Caco-2 (cell line): ENCODE results near the gene RPL12. TPM values are rescaled to one million over a fixed set of nuclear protein-coding genes. Genes with fewer than 3 reads are reported as not detected.

Experiments used
- BruUV-seq: library from RNA; stranded (reverse); fragments of 400-500 nt; replicated peaks from 2 replicates; lab custom pipeline; 2021; lab: Mats Ljungman, UMichigan
- CTCF ChIA-PET: fragments of 300-600 bp; sonication (Branson Sonifier 250); formaldehyde crosslinking; loops from one replicate; lab custom pipeline; 2022; ENCODE audit warnings: antibody characterized with exemption; lab: Charles Lee
- POLR2A ChIA-PET: fragments of 300-600 bp; sonication (Branson Sonifier 250); formaldehyde crosslinking; loops from one replicate; lab custom pipeline; 2022; ENCODE audit warnings: antibody characterized with exemption; lab: Charles Lee
- DNase-seq, 2 experiments: peaks; one replicate each; pipeline versions ENCODE4 v3.0.0 to v3.0.0-alpha.2; 2020 to 2022
- H3K27me3 ChIP-seq: replicated peaks from 2 replicates; pipeline ENCODE4 v1.6.0; 2011; ENCODE audit warnings: low read length; ENCODE audit not compliant: control insufficient read depth, insufficient read depth
- H3K36me3 ChIP-seq: 2 replicates; pipeline ENCODE4 v1.5.1; 2011; ENCODE audit warnings: low read length; ENCODE audit not compliant: control insufficient read depth, insufficient read depth
- H3K4me1 ChIP-seq: fragments of 250-450 bp; sonication (Bioruptor Pico); 2 replicates; pipeline ENCODE4 v1.5.1; 2020; ENCODE audit warnings: mild to moderate bottlenecking
- H3K4me3 ChIP-seq: 2 replicates; pipeline ENCODE4 v1.5.1; 2011; ENCODE audit warnings: low read depth, mild to moderate bottlenecking, control low read depth, low read length
- H3K9me3 ChIP-seq: fragments of 250-450 bp; sonication (Bioruptor Pico); 2 replicates; pipeline ENCODE4 v1.5.1; 2020; ENCODE audit warnings: mild to moderate bottlenecking, moderate library complexity
- H3K27ac Mint-ChIP-seq: one replicate; pipeline ENCODE4 v1.8.0; 2022; ENCODE audit warnings: mixed read lengths; ENCODE audit not compliant: unreplicated experiment
- H3K27me3 Mint-ChIP-seq: one replicate; pipeline ENCODE4 v1.8.0; 2022; ENCODE audit warnings: mixed read lengths; ENCODE audit not compliant: insufficient read depth, unreplicated experiment
- H3K36me3 Mint-ChIP-seq: one replicate; pipeline ENCODE4 v1.8.0; 2022; ENCODE audit warnings: mild to moderate bottlenecking, mixed read lengths; ENCODE audit not compliant: insufficient read depth, unreplicated experiment
- H3K4me1 Mint-ChIP-seq: one replicate; pipeline ENCODE4 v1.8.0; 2022; ENCODE audit warnings: low read depth, mixed read lengths; ENCODE audit not compliant: unreplicated experiment
- H3K4me3 Mint-ChIP-seq: one replicate; pipeline ENCODE4 v1.8.0; 2022; ENCODE audit warnings: mild to moderate bottlenecking, moderate library complexity, mixed read lengths; ENCODE audit not compliant: unreplicated experiment
- H3K9me3 Mint-ChIP-seq: one replicate; pipeline ENCODE4 v1.8.0; 2022; ENCODE audit warnings: mixed read lengths; ENCODE audit not compliant: unreplicated experiment
- CTCF ChIP-seq, 2 experiments: fragments of 200-600 bp in 1 of 2; IDR thresholded peaks; 1 replicate in 1 of 2; 2 replicates in 1 of 2; pipeline versions ENCODE4 v1.5.1 to v1.8.0; 2011 to 2022; ENCODE audit warnings: antibody characterized with exemption in 1 of 2, control low read depth in 1 of 2, inconsistent platforms in 1 of 2, low read depth in 1 of 2, low read length in 1 of 2, mild to moderate bottlenecking in 1 of 2, moderate library complexity in 1 of 2; ENCODE audit not compliant: insufficient read depth in 1 of 2, severe bottlenecking in 1 of 2, unreplicated experiment in 1 of 2
- intact Hi-C: fragments of 100-400 bp; cut with micrococcal nuclease; formaldehyde crosslinking; loops from one replicate; pipeline ENCODE4 v1.10.0; 2022; ENCODE audit not compliant: unreplicated experiment
- total RNA-seq: library from RNA; stranded (reverse); gene quantifications from 2 replicates; pipeline ENCODE4 v1.2.3, GENCODE V29; 2022

The RPL12 gene
- total RNA-seq, 1 experiment from 2014 or later, result 1,592 TPM

- CTCF ChIA-PET, result no interaction called here
- POLR2A ChIA-PET, result no interaction called here
These were observed 44.8 kb upstream of the RPL12 start for GRCh38 chr9:127495884-127496555.

DNA sequence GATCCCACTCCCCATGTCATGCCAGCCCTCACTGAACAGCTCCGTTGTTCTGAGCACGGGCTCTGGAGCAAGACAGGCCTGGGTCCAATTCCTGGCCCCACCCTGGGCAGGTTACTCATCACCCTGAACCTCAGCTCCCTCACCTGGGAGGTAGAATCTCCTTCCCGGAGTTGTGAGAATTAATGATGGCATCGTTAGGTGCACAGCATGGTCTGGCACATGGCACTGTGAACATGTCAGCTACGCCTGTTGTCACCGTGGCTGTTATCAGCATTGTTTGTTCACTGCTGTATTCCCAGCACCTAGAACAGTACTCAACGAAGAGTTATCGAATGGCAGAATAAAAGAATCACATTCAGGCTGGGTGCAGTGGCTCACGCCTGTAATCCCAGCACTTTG lies 43.1 kb upstream of the RPL12 start:
- H3K4me3 ChIP-seq, result no peak overlapping the region
- intact Hi-C loops, result no loop called here
- H3K36me3 ChIP-seq, result no peaks in the 10 kb centered on the region; the same call in none of the 2 replicates
- POLR2A ChIA-PET, result interaction anchor here (0.6 kb wide), 1 partner anchor 121 kb away, joined by 5 read pairs; no protein-coding TSS in a partner anchor
- H3K27me3 ChIP-seq, result no peaks in the 10 kb centered on the region
- no peak for DNase-seq
- BruUV-seq, result no TSS peak
- peaks cover 27% of the 10 kb centered on the region for H3K36me3 Mint-ChIP-seq
- H3K4me1 ChIP-seq, result no peaks in the 10 kb centered on the region
- no peaks in the 10 kb centered on the region for H3K9me3 ChIP-seq
- no peak overlapping the region for H3K4me3 Mint-ChIP-seq
- H3K4me1 Mint-ChIP-seq, result no peaks in the 10 kb centered on the region
- CTCF ChIA-PET, result interaction anchor here (1.2 kb wide), 1 partner anchor 31 kb away, joined by 6 read pairs; no protein-coding TSS in a partner anchor
- H3K27me3 Mint-ChIP-seq, result no peaks in the 10 kb centered on the region
- H3K27ac Mint-ChIP-seq, result no peak overlapping the region
- H3K9me3 Mint-ChIP-seq, result no peaks in the 10 kb centered on the region
- no peak for TF ChIP-seq CTCF (IDR thresholded peaks at IDR 0.05; ENCODE audit: insufficient read depth in 1 of 2, low read depth in 1 of 2, low read length in 1 of 2, severe bottlenecking in 1 of 2, unreplicated experiment in 1 of 2)

More at GRCh38 chr9:127495884-127496555, 44.8 kb upstream of the RPL12 start:
- Histone ChIP-seq H3K4me1 (no peaks in the 10 kb centered on the region), H3K9me3 (no peaks in the 10 kb centered on the region), H3K4me3 (no peak overlapping the region), H3K36me3 (no peaks in the 10 kb centered on the region; the same call in none of the 2 replicates), H3K27me3 (no peaks in the 10 kb centered on the region)
- Mint-ChIP-seq H3K4me1 (no peaks in the 10 kb centered on the region), H3K4me3 (no peak overlapping the region), H3K36me3 (peaks cover 21% of the 10 kb centered on the region), H3K27ac (no peak overlapping the region), H3K9me3 (no peaks in the 10 kb centered on the region), H3K27me3 (no peaks in the 10 kb centered on the region)
- BruUV-seq, result no TSS peak
- intact Hi-C loops, result no loop called here
- TF ChIP-seq CTCF (IDR thresholded peaks at IDR 0.05; ENCODE audit: insufficient read depth in 1 of 2, low read depth in 1 of 2, low read length in 1 of 2, severe bottlenecking in 1 of 2, unreplicated experiment in 1 of 2), result no peak
- no peak for DNase-seq

- H3K9me3 Mint-ChIP-seq, result no peaks in the 10 kb centered on the region
- BruUV-seq, result no TSS peak
- POLR2A ChIA-PET, result interaction anchor here (0.6 kb wide), 1 partner anchor 121 kb away, joined by 5 read pairs; no protein-coding TSS in a partner anchor
These were observed 42.5 kb upstream of the RPL12 start for GRCh38 chr9:127493592-127494303.

More at GRCh38 chr9:127493592-127494303, 42.5 kb upstream of the RPL12 start:
- Histone ChIP-seq H3K9me3 (no peaks in the 10 kb centered on the region), H3K36me3 (no peaks in the 10 kb centered on the region; the same call in none of the 2 replicates), H3K27me3 (no peaks in the 10 kb centered on the region), H3K4me1 (no peaks in the 10 kb centered on the region), H3K4me3 (no peak overlapping the region)
- CTCF ChIA-PET, result interaction anchor here (0.5 to 1.6 kb wide), 3 partner anchors 10 to 155 kb away, joined by 6 to 7 read pairs (median 6); no protein-coding TSS in a partner anchor
- Mint-ChIP-seq H3K4me3 (no peak overlapping the region), H3K36me3 (peaks cover 33% of the 10 kb centered on the region), H3K27me3 (no peaks in the 10 kb centered on the region), H3K27ac (no peak overlapping the region), H3K4me1 (no peaks in the 10 kb centered on the region)
- no peak for TF ChIP-seq CTCF (IDR thresholded peaks at IDR 0.05; ENCODE audit: insufficient read depth in 1 of 2, low read depth in 1 of 2, low read length in 1 of 2, severe bottlenecking in 1 of 2, unreplicated experiment in 1 of 2)
- intact Hi-C loops, result no loop called here
- no peak for DNase-seq
